Measurements from ENCODE around the gene LDLRAD4.

Gene LDLRAD4

DNA sequence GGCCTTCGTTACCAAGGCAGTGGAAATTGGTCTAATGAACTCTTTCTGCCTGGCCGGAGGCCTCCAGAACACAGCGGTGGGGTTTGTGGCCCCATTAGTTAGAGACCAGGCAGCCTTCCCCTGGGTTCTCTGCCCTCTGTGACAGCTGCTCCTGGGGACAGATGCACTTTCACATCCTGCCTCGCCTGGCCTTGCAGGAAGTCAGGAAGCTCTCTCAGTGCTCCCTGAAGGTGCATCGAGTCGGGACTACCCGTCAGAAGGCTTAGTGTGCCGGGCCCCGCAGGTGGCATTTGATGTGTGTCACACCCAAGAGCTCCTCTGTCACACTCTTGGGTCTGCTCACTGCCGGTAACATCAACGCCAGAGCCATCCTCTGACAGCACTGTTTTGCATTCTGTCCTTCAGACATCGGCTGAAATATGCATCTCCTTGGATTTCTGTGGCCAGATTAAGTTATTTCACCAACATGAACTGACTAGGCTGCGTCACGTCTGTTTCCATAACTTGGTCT lies 158.3 kb downstream of the LDLRAD4 start:
- no peak for DNase-seq

DNA sequence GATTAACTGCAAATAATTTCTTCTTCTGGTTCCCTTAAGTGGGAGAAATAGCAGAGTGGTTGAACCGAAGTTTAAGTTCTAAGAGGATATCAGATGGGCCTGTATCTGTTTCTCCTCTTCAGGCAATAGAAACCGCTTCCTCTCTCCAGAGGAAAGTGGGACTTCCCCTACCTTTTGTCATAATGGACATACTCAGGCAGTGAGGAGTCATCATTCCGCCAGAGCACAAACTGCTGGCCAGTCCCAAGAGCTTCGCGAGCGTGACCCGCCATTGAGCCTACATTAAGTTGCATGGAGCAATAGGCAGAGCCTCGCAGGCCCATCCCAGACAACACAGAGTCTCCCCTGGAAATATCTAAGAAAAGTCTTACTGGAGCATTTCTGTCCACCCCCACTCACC lies 158.9 kb downstream of the LDLRAD4 start:
- DNase-seq: no peak

GRCh38 chr18:13378150-13378549 lies 159.6 kb downstream of the LDLRAD4 start:
- DNase-seq: no peak

GRCh38 chr18:13379062-13379865 lies 160.7 kb downstream of the LDLRAD4 start:
- DNase-seq: peak; percentile 94

DNA sequence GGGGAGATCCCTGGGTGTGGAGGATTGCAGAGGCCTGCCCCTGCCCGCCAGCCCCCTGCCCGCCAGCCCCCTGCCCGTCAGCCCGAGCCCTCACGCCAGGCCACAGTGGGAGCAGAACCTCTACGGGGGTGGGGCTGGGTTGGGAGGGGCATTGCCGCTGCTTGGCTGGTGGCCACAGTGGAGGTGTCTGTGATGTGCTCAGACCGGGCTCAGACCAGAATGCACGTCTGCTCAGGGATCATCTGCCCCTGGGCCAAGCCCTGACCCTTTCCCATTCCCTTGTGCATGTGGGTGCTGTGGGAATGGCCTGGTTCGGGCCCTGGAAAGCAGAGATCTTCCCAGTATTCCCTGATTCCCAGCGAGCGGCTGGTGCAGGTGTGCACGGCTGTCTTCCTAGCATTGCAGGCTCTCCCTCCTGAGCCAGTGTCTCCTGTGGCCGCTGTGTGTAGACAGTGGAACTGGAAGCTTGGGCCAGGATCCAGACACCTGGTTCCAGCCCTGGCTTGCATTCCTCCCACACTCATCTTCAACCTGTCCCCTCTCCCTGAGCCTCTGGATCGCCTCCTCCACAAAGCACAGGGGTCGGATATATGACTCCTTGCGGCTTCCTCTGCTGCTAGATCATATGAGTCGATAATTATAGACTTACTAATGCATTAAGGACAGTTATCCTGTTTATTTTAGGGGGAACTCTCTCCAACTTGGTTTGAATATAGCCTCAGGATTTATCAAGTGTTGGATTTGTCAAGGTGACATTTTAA lies 161.6 kb downstream of the LDLRAD4 start:
- DNase-seq: peak; percentile 57

DNA sequence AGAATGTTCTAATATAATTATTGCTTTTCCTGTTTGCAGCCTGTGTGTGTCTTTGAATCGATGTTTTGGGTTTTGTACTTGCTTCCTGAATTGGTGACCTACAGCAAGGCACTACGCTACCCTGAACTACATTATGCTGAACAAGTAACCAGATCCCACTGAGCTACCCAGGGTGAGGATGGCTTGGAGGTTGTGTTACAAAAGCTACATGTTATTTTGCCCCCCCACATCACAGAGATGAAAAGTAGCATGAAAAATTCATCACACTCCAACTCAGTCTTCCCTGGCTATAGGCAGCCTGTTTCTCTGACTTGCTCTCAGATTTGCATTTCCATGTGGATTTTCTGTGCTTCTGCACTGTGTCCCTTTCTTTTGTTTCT lies 162.1 kb downstream of the LDLRAD4 start:
- DNase-seq: peak; percentile 9

- no peak for DNase-seq
Observed at GRCh38 chr18:13381331-13381730, 162.8 kb downstream of the LDLRAD4 start.

GRCh38 chr18:13381944-13382365 lies 163.4 kb downstream of the LDLRAD4 start:
- no peak for DNase-seq

- no peak for DNase-seq
Observed at GRCh38 chr18:13382366-13382953, 163.9 kb downstream of the LDLRAD4 start.

DNA sequence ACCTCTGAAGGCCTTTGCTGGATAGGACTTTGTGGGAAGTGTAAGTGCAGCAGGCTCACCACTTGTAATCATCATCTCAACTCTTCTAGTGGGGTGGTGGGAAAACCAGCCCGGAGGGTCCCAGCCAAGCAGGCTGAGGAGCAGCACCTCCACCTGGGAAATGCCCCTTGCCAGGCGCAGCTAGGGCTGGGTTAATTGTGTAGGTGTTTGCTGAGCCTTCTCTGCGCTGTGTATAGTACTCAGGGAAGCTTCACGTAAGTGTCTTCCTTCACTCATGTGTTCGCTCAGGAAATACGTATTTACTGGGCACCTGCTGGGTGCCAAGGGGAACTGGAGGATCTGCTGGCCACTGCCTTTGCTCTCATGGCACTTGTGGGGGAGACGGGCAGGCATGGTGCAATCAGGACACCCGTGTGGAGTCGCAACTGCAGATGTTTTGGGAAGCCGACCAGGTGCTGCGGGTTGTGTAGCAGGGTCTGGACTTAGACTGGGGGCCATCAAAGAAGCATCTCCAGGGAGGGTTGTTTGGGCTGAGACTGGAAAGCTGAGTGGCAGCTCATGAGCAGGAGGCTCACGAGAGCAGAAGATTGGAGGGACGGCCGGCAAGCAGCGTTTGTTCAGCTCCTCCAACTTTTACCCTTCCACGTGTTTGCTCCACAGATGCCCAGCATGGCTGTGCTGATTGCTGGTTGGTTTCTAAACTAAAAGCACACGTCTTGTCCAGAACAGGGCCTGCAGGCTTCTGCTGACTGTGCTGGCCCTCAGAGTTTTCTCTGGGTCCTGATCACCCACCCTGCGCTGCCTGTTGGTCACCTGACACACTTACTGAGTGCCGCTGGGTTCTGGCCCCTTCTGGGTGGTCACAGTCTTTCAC lies 164.6 kb downstream of the LDLRAD4 start:
- no peak for DNase-seq

DNA sequence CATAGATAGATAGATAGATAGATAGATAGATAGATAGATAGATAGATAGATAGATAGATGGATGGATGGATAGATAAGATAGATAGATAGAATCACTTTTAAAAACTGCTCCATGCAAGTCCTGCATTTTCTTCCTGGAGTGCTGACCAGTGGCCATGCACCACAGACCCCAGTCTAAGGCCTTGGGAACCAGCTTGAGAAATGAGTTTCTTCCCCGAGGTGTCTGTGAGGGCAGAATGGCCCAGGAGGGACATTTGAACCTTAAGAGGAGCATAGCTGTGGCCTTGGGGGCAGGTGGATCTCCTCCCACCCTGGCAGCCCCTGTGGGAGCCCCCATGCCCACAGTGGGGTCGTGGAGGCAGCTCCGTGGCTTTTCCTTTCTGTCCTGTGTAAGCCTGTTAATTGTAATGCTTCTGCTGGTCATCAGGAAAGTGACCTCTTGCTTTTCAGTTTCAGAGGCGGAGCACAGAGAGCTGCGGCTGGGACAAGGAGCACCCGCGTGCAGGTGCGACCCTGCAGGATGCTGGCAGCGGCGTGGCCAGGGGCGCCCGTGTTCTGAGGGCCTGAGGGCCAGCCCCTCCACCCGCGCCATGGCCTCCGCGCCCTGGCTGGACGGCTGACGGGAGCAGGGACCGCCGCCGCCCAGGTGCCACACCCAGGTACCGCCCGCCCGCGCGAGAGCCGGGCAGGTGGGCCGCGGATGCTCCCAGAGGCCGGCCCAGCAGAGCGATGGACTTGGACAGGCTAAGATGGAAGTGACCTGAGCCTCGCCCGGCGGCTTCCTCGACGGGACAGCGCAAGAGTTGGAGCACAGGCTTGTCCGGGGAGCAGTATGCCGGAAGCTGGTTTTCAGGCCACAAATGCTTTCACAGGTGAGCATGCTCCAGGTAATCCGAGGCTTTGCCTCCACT lies 168.6 kb downstream of the LDLRAD4 start:
- no peak for DNase-seq

DNA sequence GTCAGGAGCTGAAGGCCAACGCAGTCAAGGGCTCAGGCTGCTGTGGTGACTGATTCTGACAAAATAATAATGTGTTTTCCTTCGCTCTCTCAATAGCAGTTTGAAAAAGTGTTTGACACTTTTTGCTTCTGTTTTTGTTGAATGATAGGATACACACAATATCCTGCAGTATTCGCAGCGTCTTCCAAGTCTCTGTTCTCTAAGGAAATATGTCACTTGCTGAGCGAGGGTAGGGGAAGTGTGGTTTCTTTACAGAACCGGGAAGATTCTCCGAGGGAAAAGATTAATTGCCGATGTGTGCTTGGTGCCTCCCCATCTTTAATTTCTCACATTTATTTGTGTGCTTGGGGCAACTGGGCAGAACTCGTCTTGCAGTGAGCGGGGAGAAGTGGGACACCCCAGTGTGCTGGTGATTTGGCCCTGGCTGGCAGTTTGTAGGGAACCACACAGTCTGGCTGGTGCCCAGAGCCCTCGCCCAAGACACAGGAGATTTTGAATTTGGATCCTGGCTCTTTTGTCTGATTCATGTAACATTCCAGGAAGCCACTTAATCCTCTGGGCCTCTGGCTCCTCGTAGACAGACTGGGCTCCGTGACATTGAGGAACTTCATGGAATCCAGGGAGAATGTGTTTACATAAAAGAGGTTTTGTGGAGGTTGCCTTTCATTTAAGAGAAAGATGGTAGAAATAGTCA lies 169.4 kb downstream of the LDLRAD4 start:
- no peak for DNase-seq

DNA sequence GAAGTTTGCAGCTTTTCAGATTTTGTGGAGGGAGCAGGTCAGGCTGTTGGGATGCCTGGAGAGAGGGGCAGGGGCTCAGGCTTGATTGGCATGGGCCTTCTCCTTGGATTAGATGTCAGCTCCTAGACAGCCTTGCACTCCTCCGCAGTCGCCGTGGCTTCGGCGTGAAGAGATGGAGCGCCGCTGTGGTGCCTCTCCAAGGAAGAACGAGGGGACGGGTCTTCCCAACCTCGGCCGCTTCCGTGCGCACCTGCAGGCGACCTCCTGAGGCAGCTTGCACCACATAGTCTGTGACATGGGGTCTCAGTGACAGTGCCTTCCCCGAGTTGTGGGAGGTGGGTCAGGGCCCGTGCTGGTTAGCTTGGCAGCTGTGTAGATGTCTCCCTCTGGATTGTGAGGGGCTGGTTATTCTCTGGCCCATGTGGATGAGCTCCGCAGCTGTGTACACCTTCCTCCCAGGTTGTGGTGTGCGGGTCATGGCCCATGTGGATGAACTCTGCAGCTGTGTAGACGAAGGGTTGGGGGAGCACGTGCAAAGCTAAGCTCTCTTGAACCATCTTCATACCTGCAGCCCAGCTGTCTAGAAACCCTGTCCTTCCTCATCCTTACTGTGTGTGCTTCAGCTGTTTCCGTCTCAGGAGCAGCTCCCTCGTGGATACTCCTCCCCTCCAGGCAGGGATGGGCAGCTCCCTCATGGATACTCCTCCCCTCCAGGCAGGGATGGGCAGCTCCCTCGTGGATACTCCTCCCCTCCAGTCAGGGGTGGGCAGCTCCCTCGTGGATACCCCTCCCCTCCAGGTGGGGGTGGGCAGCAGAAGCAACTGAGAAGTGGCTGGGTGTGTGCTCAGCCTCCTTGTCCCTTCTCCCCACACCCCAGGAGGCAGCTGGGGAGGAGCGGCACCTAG lies 170.3 kb downstream of the LDLRAD4 start:
- DNase-seq: no peak

DNA sequence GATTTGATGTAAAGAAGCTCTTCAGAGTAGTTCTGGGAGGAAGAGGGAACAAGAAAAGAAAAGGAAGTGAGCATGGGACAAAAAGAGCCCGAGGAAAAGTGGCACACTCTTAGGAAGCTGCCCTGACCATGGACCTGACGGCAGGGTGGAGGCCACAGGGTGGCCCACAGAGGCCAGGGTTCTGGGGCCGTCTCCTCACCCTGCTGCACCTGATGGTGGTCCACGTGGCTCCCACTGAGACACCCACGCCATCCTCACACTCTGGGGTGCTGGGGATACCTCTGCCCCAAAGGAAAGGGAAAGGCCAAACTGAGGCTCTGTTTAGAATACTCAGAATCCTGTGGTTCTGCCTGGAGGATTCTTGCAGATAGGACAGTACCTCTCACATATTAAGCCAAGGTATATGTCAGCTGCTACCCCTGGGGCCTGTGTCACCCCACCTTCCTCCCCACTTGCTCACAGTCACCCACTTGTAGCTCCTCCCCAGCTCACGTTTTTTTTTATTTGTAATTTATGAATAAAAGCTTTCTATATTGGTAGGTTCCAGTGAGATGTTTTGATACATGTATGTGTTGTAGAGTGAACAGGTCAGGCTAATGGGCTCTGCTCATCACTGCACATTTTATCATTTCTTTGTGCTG lies 171.1 kb downstream of the LDLRAD4 start:
- DNase-seq: no peak

DNA sequence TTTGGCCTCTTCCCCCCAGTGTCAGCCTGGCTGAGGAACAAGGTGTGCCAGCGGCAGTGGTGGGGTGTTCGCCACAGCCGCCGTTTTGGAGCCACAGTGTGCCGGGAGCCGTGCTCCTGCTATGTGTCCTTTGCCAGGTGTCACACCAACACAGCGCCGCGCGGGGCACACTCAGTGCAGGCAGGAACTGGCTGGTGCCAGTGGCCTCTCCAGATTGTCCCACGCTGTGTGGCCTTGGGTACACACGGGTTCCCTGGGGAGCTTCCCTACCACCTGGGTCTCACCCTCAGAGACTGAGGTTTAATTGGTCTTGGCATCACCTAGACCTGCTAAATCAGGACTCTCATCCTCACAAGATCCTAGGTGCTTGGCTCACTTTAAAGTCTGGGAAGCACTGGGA lies 171.6 kb downstream of the LDLRAD4 start:
- DNase-seq: peak; percentile 95

GRCh38 chr18:13390711-13391110 lies 172.2 kb downstream of the LDLRAD4 start:
- no peak for DNase-seq

DNA sequence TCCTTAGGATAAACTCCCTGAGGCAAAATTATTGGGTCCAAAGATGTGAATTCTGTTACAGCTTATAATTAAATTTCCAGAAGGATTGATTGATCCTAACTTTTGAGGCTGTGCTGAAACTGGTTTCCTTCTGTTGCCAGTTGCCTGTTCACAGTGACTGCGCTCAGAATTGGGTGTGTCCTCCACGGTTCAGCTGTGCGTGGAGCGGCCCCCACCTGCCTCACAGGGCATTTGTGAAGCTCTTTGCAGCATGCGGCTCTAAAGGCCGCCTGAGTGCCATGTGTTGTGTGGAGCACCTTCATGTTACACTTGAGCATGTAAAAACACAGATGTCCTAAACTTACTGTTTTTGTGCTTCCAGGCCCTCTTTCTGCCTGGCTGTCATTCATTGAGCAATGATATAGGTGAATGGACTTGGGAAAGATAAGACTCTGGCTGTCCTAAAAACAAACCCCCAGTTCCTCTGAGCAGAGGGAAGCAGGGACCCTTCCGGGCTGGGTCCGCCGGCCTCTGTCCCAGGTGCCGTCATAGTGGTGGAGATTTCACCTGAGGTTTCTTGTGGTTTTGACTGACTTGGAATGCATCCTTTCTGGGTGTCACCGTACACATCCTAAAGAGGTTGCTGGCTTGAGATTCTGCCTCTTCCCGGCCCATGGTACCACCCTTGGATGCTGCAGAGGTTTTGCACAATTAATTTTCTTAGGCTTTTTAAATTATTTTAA lies 173.6 kb downstream of the LDLRAD4 start:
- DNase-seq: no peak

DNA sequence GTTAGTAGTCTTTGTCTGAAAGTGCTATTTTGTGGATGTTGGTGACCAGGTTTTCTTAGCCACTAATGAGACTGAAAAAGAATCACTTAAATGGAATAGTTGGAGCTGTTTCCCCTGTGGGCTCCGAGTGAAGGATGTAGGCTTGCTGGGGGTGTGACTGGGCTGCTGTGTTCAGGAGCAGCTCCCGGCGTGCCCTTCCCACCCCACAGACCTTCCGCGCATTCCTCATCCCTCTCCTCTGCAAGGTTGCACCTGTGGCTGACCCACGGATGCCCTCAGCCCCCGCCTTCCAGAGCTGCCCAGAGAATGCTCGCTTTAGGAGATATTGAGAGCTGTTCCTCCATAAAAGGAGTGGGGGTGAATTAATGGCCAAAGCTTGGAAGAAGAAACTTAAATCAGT lies 174.3 kb downstream of the LDLRAD4 start:
- no peak for DNase-seq

GRCh38 chr18:13393338-13393737 lies 174.8 kb downstream of the LDLRAD4 start:
- DNase-seq: no peak

Data from COR-L47 (cell line).